Gastrocnemius medialis (tissue), 4 donors: Measurements from ENCODE around the gene GNAT3. TPM values are rescaled to one million over a fixed set of nuclear protein-coding genes. Genes with fewer than 3 reads are reported as not detected.

ENCODE experiments used
- ATAC-seq, 2 donors: fragments of 150-250 bp; one replicate each; pipeline ENCODE4 v1.9.1; 2016
- DNase-seq, 2 donors: peaks; one replicate each; pipeline ENCODE4 v3.0.0-alpha.2; 2019
- H3K27ac ChIP-seq, 4 donors: fragments of 200-600 bp; sonication (generic); 1 replicate in 1 of 4; 2 replicates in 3 of 4; pipeline ENCODE4 v1.5.1; 2016 to 2018; ENCODE audit warnings: mild to moderate bottlenecking in 2 of 4, moderate library complexity in 1 of 4
- H3K27me3 ChIP-seq, 3 donors: fragments of 200-600 bp; sonication (generic) in 2 of 3; 1 replicate in 1 of 3; 2 replicates in 2 of 3; pipeline versions ENCODE4 v1.5.1 to v1.6.0; 2016 to 2019; ENCODE audit warnings: mild to moderate bottlenecking in 1 of 3, moderate library complexity in 1 of 3
- H3K36me3 ChIP-seq, 2 donors: fragments of 200-600 bp; sonication (generic) in 1 of 2; one replicate each; pipeline ENCODE4 v1.5.1; 2017 to 2018
- H3K4me1 ChIP-seq, 2 donors: fragments of 200-600 bp; sonication (generic) in 1 of 2; one replicate each; pipeline ENCODE4 v1.5.1; 2016 to 2017; ENCODE audit warnings: mild to moderate bottlenecking in 2 of 2
- H3K4me3 ChIP-seq, 4 donors: fragments of 200-600 bp; sonication (generic) in 3 of 4; 1 replicate in 1 of 4; 2 replicates in 3 of 4; pipeline ENCODE4 v1.5.1; 2016 to 2019; ENCODE audit warnings: mild to moderate bottlenecking in 2 of 4
- H3K9me3 ChIP-seq, 3 donors: fragments of 200-600 bp; sonication (generic) in 2 of 3; 1 replicate in 1 of 3; 2 replicates in 2 of 3; pipeline ENCODE4 v1.5.1; 2016 to 2019
- CTCF ChIP-seq, 5 experiments: fragments of 450-650 bp in 3 of 5; fragments of 200-600 bp in 2 of 5; sonication (generic) in 2 of 5; IDR thresholded peaks in 4 of 5; conservative IDR thresholded peaks in 1 of 5; 1 replicate in 4 of 5; 2 replicates in 1 of 5; pipeline ENCODE4 v1.5.1; 2016 to 2019; ENCODE audit warnings: antibody characterized with exemption in 5 of 5, mild to moderate bottlenecking in 3 of 5, moderate library complexity in 3 of 5
- POLR2A ChIP-seq, 2 donors: fragments of 450-650 bp; IDR thresholded peaks; one replicate each; pipeline ENCODE4 v1.6.1; 2017; ENCODE audit warnings: antibody characterized with exemption in 2 of 2, mild to moderate bottlenecking in 2 of 2, moderate library complexity in 2 of 2
- in situ Hi-C, 4 donors: fragments of 200-750 bp; cut with MboI; loops; one replicate each; pipeline versions ENCODE4 v1.15.0 to v1.8.0; 2017; ENCODE audit warnings: low sequenced_read_pairs in 4 of 4
- intact Hi-C: fragments of 100-400 bp; cut with DNase I; formaldehyde crosslinking; loops from one replicate; pipeline ENCODE4 v1.15.1; 2023; ENCODE audit warnings: low total_unique reads
- total RNA-seq, 4 donors: library from RNA; depleted of rRNA; stranded (reverse); fragments of >200 nt; gene quantifications; one replicate each; pipeline versions ENCODE4 v1.1.0 to v1.2.3, GENCODE V29; 2016

Gene GNAT3
- total RNA-seq, 4 donors from 2014 or later: not detected

GRCh38 chr7:80505900-80506500, 5.9 kb downstream of the GNAT3 start:
- TF ChIP-seq POLR2A (IDR thresholded peaks at IDR 0.05) (no peak), CTCF (IDR thresholded peaks at IDR 0.05 in 4 of 5, conservative IDR thresholded peaks at IDR 0.05 in 1 of 5) (no peak)
- Histone ChIP-seq H3K36me3 (no peaks in the 10 kb centered on the region), H3K4me1 (peaks cover 0 to under 1% of the 10 kb centered on the region in 2 donors), H3K4me3 (no peak overlapping the region), H3K27ac (no peak overlapping the region), H3K27me3 (no peaks in the 10 kb centered on the region), H3K9me3 (no peaks in the 10 kb centered on the region)
- no peak for DNase-seq
- intact Hi-C loops: loop anchor here (10.0 kb wide), 1 partner anchor 409 kb away; the partner anchor contains the start of gene SEMA3C
- in situ Hi-C loops: no loop called here
- no peak for ATAC-seq

GRCh38 chr7:80500325-80500724, 11.5 kb downstream of the GNAT3 start:
- no peak for DNase-seq
- intact Hi-C loops: loop anchor here (10.0 kb wide), 1 partner anchor 414 kb away; the partner anchor contains the start of gene SEMA3C
- no peak for ATAC-seq

GRCh38 chr7:80499350-80499953, 12.4 kb downstream of the GNAT3 start:
- H3K4me3 ChIP-seq: peak overlapping the region in 1 of 4 donors; percentile 3
- H3K9me3 ChIP-seq: no peaks in the 10 kb centered on the region
- ATAC-seq (peak; percentile 92 to 94), DNase-seq (peak; percentile 67 to 78)
- H3K27ac ChIP-seq: peak overlapping the region; percentile 79 to 85 (median 82)
- in situ Hi-C loops (loop anchor here in 1 of 4 donors (10.0 kb wide), 2 partner anchors 55 to 155 kb away; no protein-coding TSS in a partner anchor), intact Hi-C loops (loop anchor here (5.0 kb wide), 1 partner anchor 148 kb away; no protein-coding TSS in a partner anchor)
- H3K27me3 ChIP-seq: no peaks in the 10 kb centered on the region
- no peaks in the 10 kb centered on the region for H3K36me3 ChIP-seq
- TF ChIP-seq POLR2A (IDR thresholded peaks at IDR 0.05) (no peak), CTCF (IDR thresholded peaks at IDR 0.05 in 4 of 5, conservative IDR thresholded peaks at IDR 0.05 in 1 of 5) (no peak)
- H3K4me1 ChIP-seq: peaks cover 25 to 32% of the 10 kb centered on the region in 2 donors

More at GRCh38 chr7:80500325-80500724, 11.5 kb downstream of the GNAT3 start:
- no peaks in the 10 kb centered on the region for H3K36me3 ChIP-seq
- no peaks in the 10 kb centered on the region for H3K27me3 ChIP-seq
- H3K4me3 ChIP-seq: no peak overlapping the region
- no peaks in the 10 kb centered on the region for H3K9me3 ChIP-seq
- in situ Hi-C loops: no loop called here
- peaks cover 25 to 32% of the 10 kb centered on the region in 2 donors for H3K4me1 ChIP-seq
- peak overlapping the region; percentile 79 to 85 (median 82) for H3K27ac ChIP-seq
- TF ChIP-seq CTCF (IDR thresholded peaks at IDR 0.05 in 4 of 5, conservative IDR thresholded peaks at IDR 0.05 in 1 of 5): no peak
- TF ChIP-seq POLR2A (IDR thresholded peaks at IDR 0.05): no peak

GRCh38 chr7:80498481-80499349, 13.1 kb downstream of the GNAT3 start:
- intact Hi-C loops (loop anchor here (5.0 kb wide), 1 partner anchor 149 kb away; no protein-coding TSS in a partner anchor), in situ Hi-C loops (loop anchor here in 1 of 4 donors (10.0 kb wide), 2 partner anchors 56 to 156 kb away; no protein-coding TSS in a partner anchor)
- Histone ChIP-seq H3K9me3 (no peaks in the 10 kb centered on the region), H3K4me1 (peaks cover 25 to 32% of the 10 kb centered on the region in 2 donors), H3K4me3 (peak overlapping the region in 1 of 4 donors; percentile 3), H3K27me3 (no peaks in the 10 kb centered on the region), H3K27ac (peak overlapping the region; percentile 79 to 85 (median 82)), H3K36me3 (no peaks in the 10 kb centered on the region)
- no peak for TF ChIP-seq CTCF (IDR thresholded peaks at IDR 0.05 in 4 of 5, conservative IDR thresholded peaks at IDR 0.05 in 1 of 5)
- no peak for TF ChIP-seq POLR2A (IDR thresholded peaks at IDR 0.05)
- DNase-seq (no peak), ATAC-seq (peak; percentile 94 to 96)
